ENCODE results near the gene CDC42BPG.

The CDC42BPG gene

GRCh38 chr11:64854534-64855502 is 10.4 kb upstream of the CDC42BPG start (continued):
- TF ChIP-seq PRDM2 (tag by site-specific recombination; IDR thresholded peaks at IDR 0.05; ENCODE audit: borderline replicate concordance) (no peak), ZNF214 (tag by site-specific recombination; IDR thresholded peaks at IDR 0.05; ENCODE audit: borderline replicate concordance) (no peak), ZNF473 (tag by site-specific recombination; IDR thresholded peaks at IDR 0.05) (no peak), ZNF239 (tag by site-specific recombination; IDR thresholded peaks at IDR 0.05) (no peak), ZBTB10 (tag by site-specific recombination; IDR thresholded peaks at IDR 0.05) (peak; percentile 30; the same call in 1 of the 2 replicates), ZNF146 (tag by site-specific recombination; IDR thresholded peaks at IDR 0.05) (no peak), ZNF624 (tag by site-specific recombination; IDR thresholded peaks at IDR 0.05) (no peak), OVOL3 (tag by site-specific recombination; IDR thresholded peaks at IDR 0.05) (no peak), ZNF785 (tag by site-specific recombination; IDR thresholded peaks at IDR 0.05) (no peak), MYNN (tag by site-specific recombination; IDR thresholded peaks at IDR 0.05; ENCODE audit: borderline replicate concordance) (no peak), MZF1 (tag by site-specific recombination; IDR thresholded peaks at IDR 0.05; ENCODE audit: borderline replicate concordance) (no peak), KLF16 (tag by site-specific recombination; IDR thresholded peaks at IDR 0.05) (no peak), ZNF433 (tag by site-specific recombination; IDR thresholded peaks at IDR 0.05; ENCODE audit: low read depth) (no peak), KLF17 (tag by site-specific recombination; IDR thresholded peaks at IDR 0.05) (peak; percentile 98), ZNF174 (tag by site-specific recombination; IDR thresholded peaks at IDR 0.05) (no peak), ZFP69B (tag by site-specific recombination; IDR thresholded peaks at IDR 0.05) (no peak), HIC1 (tag by site-specific recombination; IDR thresholded peaks at IDR 0.05) (peak; percentile 89), ZNF324 (tag by site-specific recombination; IDR thresholded peaks at IDR 0.05) (0 out of 2 replicates have a peak, but pooled peaks have one; percentile 44), ZNF837 (tag by site-specific recombination; IDR thresholded peaks at IDR 0.05) (no peak), PATZ1 (tag by site-specific recombination; IDR thresholded peaks at IDR 0.05) (peak; percentile 68), KLF1 (tag by site-specific recombination; IDR thresholded peaks at IDR 0.05) (peak; percentile 94), ZNF580 (tag by site-specific recombination; IDR thresholded peaks at IDR 0.05) (no peak)

All from HEK293 (cell line).